Subcutaneous adipose tissue (tissue), 4 donors: ENCODE data around the gene XKR3. TPM values are rescaled to one million over a fixed set of nuclear protein-coding genes. Genes with fewer than 3 reads are reported as not detected.

Experiments
- CTCF ChIP-seq: fragments of 450-650 bp; IDR thresholded peaks from one replicate; pipeline ENCODE4 v1.5.1; 2016; ENCODE audit warnings: low read depth, mild to moderate bottlenecking, control low read depth, antibody characterized with exemption, moderate library complexity
- total RNA-seq, 4 donors: library from RNA; depleted of rRNA; stranded (reverse); fragments of >200 nt; gene quantifications; one replicate each; pipeline ENCODE4 v1.1.0, GENCODE V29; 2016

Gene XKR3
- total RNA-seq, 4 donors from 2014 or later: not detected

GRCh38 chr22:16818538-16818937, 6.7 kb downstream of the XKR3 start:
- TF ChIP-seq CTCF: no peak

- no peak for TF ChIP-seq CTCF
These were observed 10.1 kb downstream of the XKR3 start for GRCh38 chr22:16815073-16815472.

GRCh38 chr22:16810188-16810802, 14.9 kb downstream of the XKR3 start:
- TF ChIP-seq CTCF: no peak

GRCh38 chr22:16808744-16809143, 16.5 kb downstream of the XKR3 start:
- TF ChIP-seq CTCF: no peak

- TF ChIP-seq CTCF: no peak
These were observed 18.1 kb downstream of the XKR3 start for GRCh38 chr22:16807109-16807508.

GRCh38 chr22:16806401-16806800, 18.8 kb downstream of the XKR3 start:
- no peak for TF ChIP-seq CTCF

GRCh38 chr22:16804882-16805281, 20.3 kb downstream of the XKR3 start:
- no peak for TF ChIP-seq CTCF
